OCI-LY7 (cell line): ENCODE data around the gene LHPP.
A peak's percentile ranks its signal among the peaks of the same experiment; 100 is the strongest.

Experiments used
- CTCF ChIP-seq: fragments of 200-600 bp; sonication (generic); conservative IDR thresholded peaks from 2 replicates; pipeline ENCODE4 v1.5.1; 2014; ENCODE audit warnings: mild to moderate bottlenecking, antibody characterized with exemption, low read length, moderate library complexity, mixed read lengths
- EZH2phosphoT487 ChIP-seq: fragments of 200-600 bp; sonication (generic); IDR thresholded peaks from 2 replicates; pipeline ENCODE4 v1.6.1; 2018; ENCODE audit warnings: low read depth, borderline replicate concordance, mild to moderate bottlenecking, mixed run types, antibody characterized with exemption, low read length, moderate library complexity, mixed read lengths

DNA sequence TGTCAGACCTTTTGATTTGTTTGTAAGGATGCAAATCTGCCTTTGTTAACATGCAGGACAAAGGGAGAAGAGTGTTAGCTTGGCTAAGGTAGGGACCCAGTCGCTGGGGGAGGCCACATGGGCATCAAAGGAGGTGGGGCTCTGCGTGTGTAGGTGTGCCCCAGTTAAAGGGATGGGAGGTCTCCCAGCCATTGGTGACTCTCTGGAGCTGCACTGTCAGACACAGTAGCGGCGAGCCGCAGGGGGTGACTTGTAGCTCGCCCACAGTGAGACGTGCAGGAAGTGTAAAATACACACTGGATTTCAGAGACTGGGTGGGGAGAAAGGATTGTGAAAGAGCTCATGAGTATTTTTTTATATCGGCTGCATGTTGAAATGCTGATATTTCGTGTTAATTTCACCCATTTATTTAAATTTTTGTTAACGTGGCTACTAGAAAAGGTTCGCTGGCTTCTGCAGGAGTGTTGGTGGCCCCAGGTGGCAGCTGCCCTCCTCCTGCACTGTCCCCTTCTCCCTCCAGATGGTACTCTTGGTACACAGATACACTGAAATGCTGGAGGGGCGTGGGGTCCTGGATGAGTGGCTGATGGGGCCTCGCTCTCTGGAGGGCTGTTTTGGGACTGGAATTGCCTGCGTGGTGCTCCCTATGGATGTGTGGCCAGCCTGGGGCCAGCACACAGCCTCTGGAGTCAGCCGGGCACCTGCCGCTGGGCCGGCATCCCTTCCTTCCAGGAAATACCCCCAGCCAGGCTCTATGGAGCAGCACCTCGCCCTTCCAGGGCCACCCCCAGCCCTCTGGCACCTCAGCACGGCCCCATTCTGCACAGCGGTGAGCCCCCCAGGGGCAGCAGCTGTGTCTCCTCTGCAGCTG, 59.2 kb downstream of the LHPP start:
- TF ChIP-seq EZH2phosphoT487 (no peak), CTCF (0 out of 2 replicates have a peak, but pooled peaks have one; percentile 16)
